Coronary artery (tissue), 2 donors: ENCODE measurements around the gene PEG3.

Source experiments
- DNase-seq: peaks from one replicate; pipeline ENCODE4 v3.0.0-alpha.2; 2017; ENCODE audit warnings: low spot score
- H3K27ac ChIP-seq, 2 donors: fragments of 200-600 bp; sonication (generic); one replicate each; pipeline ENCODE4 v1.5.1; 2016 to 2019
- H3K4me3 ChIP-seq: fragments of 200-600 bp; sonication (generic); 2 replicates; pipeline ENCODE4 v1.5.1; 2016; ENCODE audit warnings: mild to moderate bottlenecking, moderate library complexity
- CTCF ChIP-seq: fragments of 200-600 bp; sonication (generic); IDR thresholded peaks from one replicate; pipeline ENCODE4 v1.5.1; 2019; ENCODE audit warnings: antibody characterized with exemption

PEG3 gene

GRCh38 chr19:56810260-56810659 is 30.3 kb downstream of the PEG3 start:
- no peak for DNase-seq
- Histone ChIP-seq H3K4me3 (no peak overlapping the region), H3K27ac (no peak overlapping the region)
- TF ChIP-seq CTCF = no peak

GRCh38 chr19:56808717-56809392 is 31.7 kb downstream of the PEG3 start:
- TF ChIP-seq CTCF = no peak
- no peak overlapping the region for H3K4me3 ChIP-seq
- no peak overlapping the region for H3K27ac ChIP-seq
- DNase-seq = no peak

GRCh38 chr19:56806639-56807038 is 33.9 kb downstream of the PEG3 start:
- Histone ChIP-seq H3K4me3 (no peak overlapping the region), H3K27ac (no peak overlapping the region)
- no peak for TF ChIP-seq CTCF
- no peak for DNase-seq
